HEK293 (cell line): ENCODE data around the gene KLF7.

Source experiments
- ATF2 ChIP-seq: fragments of 450-650 bp; formaldehyde crosslinking; IDR thresholded peaks from 2 replicates; pipeline ENCODE4 v1.5.1; 2016; ENCODE audit warnings: missing biosample characterization, missing genetic modification characterization, low read depth
- FEZF1 ChIP-seq: fragments of 450-650 bp; formaldehyde crosslinking; IDR thresholded peaks from 2 replicates; pipeline ENCODE4 v1.5.1; 2016; ENCODE audit warnings: missing biosample characterization, missing genetic modification characterization
- GLIS1 ChIP-seq: fragments of 450-650 bp; formaldehyde crosslinking; IDR thresholded peaks from 2 replicates; pipeline ENCODE4 v1.5.1; 2016; ENCODE audit warnings: missing biosample characterization, missing genetic modification characterization
- IKZF3 ChIP-seq: fragments of 450-650 bp; IDR thresholded peaks from 2 replicates; pipeline ENCODE4 v1.5.0; 2018; ENCODE audit warnings: missing biosample characterization, mild to moderate bottlenecking, missing genetic modification characterization, moderate library complexity
- KLF10 ChIP-seq: fragments of 450-650 bp; IDR thresholded peaks from 2 replicates; pipeline ENCODE4 v1.5.1; 2018; ENCODE audit warnings: missing biosample characterization, mild to moderate bottlenecking, missing genetic modification characterization
- KLF8 ChIP-seq: fragments of 450-650 bp; formaldehyde crosslinking; IDR thresholded peaks from 2 replicates; pipeline ENCODE4 v1.5.1; 2016; ENCODE audit warnings: missing biosample characterization, missing genetic modification characterization
- KLF9 ChIP-seq: fragments of 450-650 bp; formaldehyde crosslinking; IDR thresholded peaks from 2 replicates; pipeline ENCODE4 v1.5.1; 2016; ENCODE audit warnings: missing biosample characterization, missing genetic modification characterization, low read depth
- MZF1 ChIP-seq: fragments of 450-650 bp; formaldehyde crosslinking; IDR thresholded peaks from 2 replicates; pipeline ENCODE4 v1.5.1; 2017; ENCODE audit warnings: missing biosample characterization, missing genetic modification characterization, borderline replicate concordance
- OSR2 ChIP-seq: fragments of 450-650 bp; formaldehyde crosslinking; IDR thresholded peaks from 2 replicates; pipeline ENCODE4 v1.5.1; 2016; ENCODE audit warnings: missing biosample characterization, missing genetic modification characterization
- PATZ1 ChIP-seq: fragments of 450-650 bp; formaldehyde crosslinking; IDR thresholded peaks from 2 replicates; pipeline ENCODE4 v1.5.1; 2016; ENCODE audit warnings: missing biosample characterization, missing genetic modification characterization
- SP7 ChIP-seq: fragments of 450-650 bp; formaldehyde crosslinking; IDR thresholded peaks from 2 replicates; pipeline ENCODE4 v1.5.1; 2016; ENCODE audit warnings: missing biosample characterization, missing genetic modification characterization
- TSHZ1 ChIP-seq: fragments of 450-650 bp; formaldehyde crosslinking; IDR thresholded peaks from 2 replicates; pipeline ENCODE4 v1.5.1; 2016; ENCODE audit warnings: missing biosample characterization, missing genetic modification characterization, borderline replicate concordance
- WT1 ChIP-seq: fragments of 450-650 bp; formaldehyde crosslinking; IDR thresholded peaks from 2 replicates; pipeline ENCODE4 v1.5.1; 2016; ENCODE audit warnings: missing biosample characterization, missing genetic modification characterization
- ZBTB17 ChIP-seq: fragments of 450-650 bp; formaldehyde crosslinking; IDR thresholded peaks from 2 replicates; pipeline ENCODE4 v1.5.1; 2016; ENCODE audit warnings: missing biosample characterization, missing genetic modification characterization
- ZEB2 ChIP-seq: fragments of 450-650 bp; formaldehyde crosslinking; IDR thresholded peaks from 2 replicates; pipeline ENCODE4 v1.5.1; 2016; ENCODE audit warnings: missing biosample characterization, missing genetic modification characterization
- ZFP41 ChIP-seq: fragments of 450-650 bp; formaldehyde crosslinking; IDR thresholded peaks from 2 replicates; pipeline ENCODE4 v1.5.1; 2016; ENCODE audit warnings: missing biosample characterization, missing genetic modification characterization, borderline replicate concordance
- ZNF132 ChIP-seq: fragments of 450-650 bp; formaldehyde crosslinking; IDR thresholded peaks from 2 replicates; pipeline ENCODE4 v1.5.1; 2017; ENCODE audit warnings: missing biosample characterization, missing genetic modification characterization, borderline replicate concordance
- ZNF133 ChIP-seq: fragments of 450-650 bp; formaldehyde crosslinking; IDR thresholded peaks from 2 replicates; pipeline ENCODE4 v1.5.1; 2016; ENCODE audit warnings: missing biosample characterization, missing genetic modification characterization
- ZNF2 ChIP-seq: fragments of 450-650 bp; formaldehyde crosslinking; IDR thresholded peaks from 2 replicates; pipeline ENCODE4 v1.5.1; 2016; ENCODE audit warnings: missing biosample characterization, missing genetic modification characterization
- ZNF274 ChIP-seq, 2 experiments: fragments of 200-500 bp in 1 of 2; fragments of 450-650 bp in 1 of 2; sonication (Bioruptor generic) in 1 of 2; formaldehyde crosslinking in 1 of 2; IDR thresholded peaks; 2 replicates each; pipeline versions ENCODE4 v1.5.1 to v1.6.1; 2014 to 2016; ENCODE audit warnings: borderline replicate concordance in 1 of 2, inconsistent platforms in 1 of 2, low read length in 1 of 2, missing biosample characterization in 1 of 2, missing genetic modification characterization in 1 of 2
- ZNF311 ChIP-seq: fragments of 450-650 bp; formaldehyde crosslinking; IDR thresholded peaks from 2 replicates; pipeline ENCODE4 v1.5.1; 2017; ENCODE audit warnings: missing biosample characterization, missing genetic modification characterization, borderline replicate concordance
- ZNF350 ChIP-seq: fragments of 450-650 bp; formaldehyde crosslinking; IDR thresholded peaks from 2 replicates; pipeline ENCODE4 v1.5.0; 2017; ENCODE audit warnings: missing biosample characterization, mild to moderate bottlenecking, missing genetic modification characterization
- ZNF629 ChIP-seq: fragments of 450-650 bp; formaldehyde crosslinking; IDR thresholded peaks from 2 replicates; pipeline ENCODE4 v1.5.1; 2017; ENCODE audit warnings: missing biosample characterization, missing genetic modification characterization
- ZNF658 ChIP-seq: fragments of 450-650 bp; formaldehyde crosslinking; IDR thresholded peaks from 2 replicates; pipeline ENCODE4; 2016; ENCODE audit warnings: missing biosample characterization, missing genetic modification characterization
- ZNF664 ChIP-seq: fragments of 450-650 bp; formaldehyde crosslinking; IDR thresholded peaks from 2 replicates; pipeline ENCODE4 v1.5.1; 2016; ENCODE audit warnings: missing biosample characterization, missing genetic modification characterization
- ZNF692 ChIP-seq: fragments of 450-650 bp; formaldehyde crosslinking; IDR thresholded peaks from 2 replicates; pipeline ENCODE4 v1.5.1; 2016; ENCODE audit warnings: missing biosample characterization, missing genetic modification characterization
- ZSCAN16 ChIP-seq: fragments of 450-650 bp; formaldehyde crosslinking; IDR thresholded peaks from 2 replicates; pipeline ENCODE4 v1.5.1; 2016; ENCODE audit warnings: missing biosample characterization, missing genetic modification characterization
- ZSCAN4 ChIP-seq: fragments of 450-650 bp; formaldehyde crosslinking; IDR thresholded peaks from 2 replicates; pipeline ENCODE4 v1.5.1; 2017; ENCODE audit warnings: missing biosample characterization, missing genetic modification characterization

KLF7 gene

GRCh38 chr2:207133820-207134519 lies 31.8 kb downstream of the KLF7 start (continued):
- TF ChIP-seq TSHZ1 (tag by site-specific recombination) = no peak
- no peak for TF ChIP-seq ZNF133
- TF ChIP-seq ZBTB17 (tag by site-specific recombination) = peak; percentile 84
- peak; percentile 91; the same call in 1 of the 2 replicates for TF ChIP-seq ZNF692 (tag by site-specific recombination)
- TF ChIP-seq ZNF350 (tag by site-specific recombination) = no peak
- TF ChIP-seq OSR2 = peak; percentile 69
- no peak for TF ChIP-seq ZFP41 (tag by site-specific recombination)
- no peak for TF ChIP-seq ZSCAN16 (tag by site-specific recombination)
- TF ChIP-seq ZSCAN4 (tag by site-specific recombination) = peak; percentile 87
- TF ChIP-seq ATF2 (tag by site-specific recombination) = peak; percentile 50; the same call in 1 of the 2 replicates
- peak; percentile 91 for TF ChIP-seq SP7 (tag by site-specific recombination)
- 0 out of 2 replicates have a peak, but pooled peaks have one; percentile 25 for TF ChIP-seq KLF8
- TF ChIP-seq WT1 = peak; percentile 65; the same call in 1 of the 2 replicates
- no peak for TF ChIP-seq ZNF274 (IDR thresholded peaks at IDR 0.05; ENCODE audit: low read length)
- TF ChIP-seq ZNF274 (tag by site-specific recombination; IDR thresholded peaks at IDR 0.05; ENCODE audit: borderline replicate concordance) = no peak
- no peak for TF ChIP-seq ZNF311
- peak; percentile 51; the same call in 1 of the 2 replicates for TF ChIP-seq KLF9 (tag by site-specific recombination)
- no peak for TF ChIP-seq ZNF132 (tag by site-specific recombination)
- no peak; the same call in 1 of the 2 replicates for TF ChIP-seq KLF10 (tag by site-specific recombination)
- TF ChIP-seq ZNF629 (tag by site-specific recombination) = peak; percentile 71
- TF ChIP-seq ZNF658 (tag by site-specific recombination) = no peak
- TF ChIP-seq ZNF664 (tag by site-specific recombination) = peak; percentile 22; the same call in 1 of the 2 replicates
- 0 out of 2 replicates have a peak, but pooled peaks have one; percentile 28 for TF ChIP-seq IKZF3 (tag by site-specific recombination)
- peak; percentile 79; the same call in 1 of the 2 replicates for TF ChIP-seq PATZ1 (tag by site-specific recombination)
- peak; percentile 41; the same call in 1 of the 2 replicates for TF ChIP-seq ZNF2 (tag by site-specific recombination)
- peak; percentile 49; the same call in 1 of the 2 replicates for TF ChIP-seq GLIS1 (tag by site-specific recombination)
- TF ChIP-seq FEZF1 (tag by site-specific recombination) = peak; percentile 20; the same call in 1 of the 2 replicates
- TF ChIP-seq MZF1 (tag by site-specific recombination) = 0 out of 2 replicates have a peak, but pooled peaks have one; percentile 13
- TF ChIP-seq ZEB2 (tag by site-specific recombination) = peak; percentile 83
